Ramos (cell line): ENCODE data around the gene SSTR1.

Source experiments
- in situ Hi-C: fragments of 300-500 bp; cut with MboI; formaldehyde crosslinking; loops from one replicate; pipeline ENCODE4 v1.14.3; 2022; ENCODE audit warnings: low sequenced_read_pairs; ENCODE audit not compliant: unreplicated experiment

Gene SSTR1

DNA sequence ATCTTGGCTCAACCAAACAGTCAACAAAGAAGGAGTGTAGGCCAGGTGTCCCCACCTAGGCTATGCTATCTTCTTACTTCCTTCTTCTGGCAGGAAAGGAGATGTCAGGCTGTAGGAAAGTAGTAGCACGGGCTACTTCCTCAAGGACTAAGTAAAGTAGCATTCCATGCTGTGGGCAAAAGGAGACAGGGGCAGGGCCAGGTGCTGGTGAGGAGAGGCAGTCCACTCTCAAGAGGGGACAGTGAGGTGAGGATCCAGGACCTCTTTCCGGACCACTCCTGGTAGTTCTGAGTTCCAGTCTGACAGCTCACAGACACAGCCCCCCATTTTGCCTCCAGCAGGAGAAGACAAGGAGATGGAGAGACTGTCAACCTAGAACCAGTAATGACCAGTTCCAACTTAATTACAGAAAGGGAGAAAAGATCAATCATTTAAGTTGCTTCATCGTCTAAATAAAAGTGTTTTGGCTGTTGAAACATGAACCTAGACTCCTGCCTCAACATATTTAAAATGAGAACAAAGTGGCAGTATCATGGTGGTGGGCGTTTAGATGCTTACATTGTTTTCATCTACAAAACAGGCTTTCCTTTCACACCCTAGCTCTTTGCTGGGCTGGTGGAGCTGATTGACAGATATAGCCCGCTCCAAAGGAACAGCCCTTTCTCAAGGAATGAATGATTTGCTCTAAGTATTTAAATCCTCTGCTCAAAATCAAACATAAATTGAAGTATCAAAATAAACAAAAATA is 5.1 kb upstream of the SSTR1 start:
- in situ Hi-C loops = no loop called here

GRCh38 chr14:38203929-38204718 is 3.6 kb upstream of the SSTR1 start:
- in situ Hi-C loops = no loop called here

- in situ Hi-C loops = no loop called here
These were observed 3.0 kb upstream of the SSTR1 start for GRCh38 chr14:38204719-38205115.

GRCh38 chr14:38205119-38205813 is 2.4 kb upstream of the SSTR1 start:
- in situ Hi-C loops = no loop called here

DNA sequence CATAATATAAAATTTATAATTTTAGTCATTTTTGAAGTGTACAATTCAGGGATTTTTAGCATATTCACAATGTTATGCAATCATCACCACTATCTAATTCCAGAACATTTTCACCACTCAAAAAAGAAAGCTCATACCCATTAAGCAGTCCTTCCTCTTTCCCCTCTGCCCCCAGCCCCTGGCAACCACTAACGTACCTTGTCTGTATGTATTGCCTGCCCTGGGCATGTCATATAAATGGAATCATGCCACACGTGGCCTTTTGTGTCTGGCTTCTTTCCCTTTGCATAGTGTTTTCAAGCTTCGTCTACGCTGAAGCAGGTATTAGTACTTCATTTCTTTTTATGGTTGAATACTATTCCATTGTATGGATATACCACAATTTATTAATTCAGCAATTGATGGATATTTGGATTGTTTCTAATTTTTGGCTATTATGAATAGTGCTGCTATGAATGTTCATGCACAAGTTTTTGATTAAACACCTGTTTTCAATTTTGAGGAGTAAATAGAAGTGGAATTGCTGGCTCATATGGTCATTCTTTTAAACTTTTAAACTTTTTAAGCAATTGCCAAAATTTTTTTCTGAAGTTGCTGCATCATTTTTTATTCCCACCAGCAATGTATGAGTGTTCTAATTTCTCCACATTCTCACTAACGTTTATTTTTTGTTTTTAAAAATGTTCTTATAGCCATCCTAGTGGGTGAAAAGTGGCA is 1.6 kb upstream of the SSTR1 start:
- in situ Hi-C loops = no loop called here

DNA sequence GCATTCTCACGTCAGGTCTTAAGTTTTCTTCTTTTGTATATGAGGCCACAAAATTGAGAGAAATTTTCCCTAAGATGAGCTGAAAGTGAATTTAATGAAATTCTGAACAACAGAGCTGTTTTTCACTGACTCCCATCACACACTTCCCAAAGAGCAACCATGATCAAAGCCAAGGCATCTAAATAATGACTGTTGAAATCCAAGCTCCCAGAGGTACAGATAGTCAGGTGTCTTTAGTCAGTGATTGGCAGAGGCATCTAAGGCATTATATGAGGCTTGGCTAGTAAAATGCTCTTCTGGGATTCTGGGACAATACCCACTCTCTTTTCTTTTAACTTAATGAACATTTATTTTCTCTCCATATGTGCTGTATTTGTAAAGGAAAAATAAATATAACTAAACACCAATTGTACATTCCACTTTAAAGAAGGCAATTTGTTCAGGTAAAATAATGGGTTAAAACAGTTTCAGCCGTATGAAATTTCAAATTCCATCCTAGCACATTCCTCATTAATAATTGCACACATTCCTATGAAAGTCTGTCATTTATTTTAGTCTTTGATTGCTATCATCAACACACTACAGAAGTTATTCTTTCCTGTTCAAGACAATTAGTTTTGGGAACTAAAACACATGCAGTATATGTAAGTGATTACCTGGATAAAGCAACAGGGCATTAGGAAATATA is 871 bp upstream of the SSTR1 start:
- in situ Hi-C loops = no loop called here

GRCh38 chr14:38207377-38207735 is 348 bp upstream of the SSTR1 start:
- in situ Hi-C loops = no loop called here

DNA sequence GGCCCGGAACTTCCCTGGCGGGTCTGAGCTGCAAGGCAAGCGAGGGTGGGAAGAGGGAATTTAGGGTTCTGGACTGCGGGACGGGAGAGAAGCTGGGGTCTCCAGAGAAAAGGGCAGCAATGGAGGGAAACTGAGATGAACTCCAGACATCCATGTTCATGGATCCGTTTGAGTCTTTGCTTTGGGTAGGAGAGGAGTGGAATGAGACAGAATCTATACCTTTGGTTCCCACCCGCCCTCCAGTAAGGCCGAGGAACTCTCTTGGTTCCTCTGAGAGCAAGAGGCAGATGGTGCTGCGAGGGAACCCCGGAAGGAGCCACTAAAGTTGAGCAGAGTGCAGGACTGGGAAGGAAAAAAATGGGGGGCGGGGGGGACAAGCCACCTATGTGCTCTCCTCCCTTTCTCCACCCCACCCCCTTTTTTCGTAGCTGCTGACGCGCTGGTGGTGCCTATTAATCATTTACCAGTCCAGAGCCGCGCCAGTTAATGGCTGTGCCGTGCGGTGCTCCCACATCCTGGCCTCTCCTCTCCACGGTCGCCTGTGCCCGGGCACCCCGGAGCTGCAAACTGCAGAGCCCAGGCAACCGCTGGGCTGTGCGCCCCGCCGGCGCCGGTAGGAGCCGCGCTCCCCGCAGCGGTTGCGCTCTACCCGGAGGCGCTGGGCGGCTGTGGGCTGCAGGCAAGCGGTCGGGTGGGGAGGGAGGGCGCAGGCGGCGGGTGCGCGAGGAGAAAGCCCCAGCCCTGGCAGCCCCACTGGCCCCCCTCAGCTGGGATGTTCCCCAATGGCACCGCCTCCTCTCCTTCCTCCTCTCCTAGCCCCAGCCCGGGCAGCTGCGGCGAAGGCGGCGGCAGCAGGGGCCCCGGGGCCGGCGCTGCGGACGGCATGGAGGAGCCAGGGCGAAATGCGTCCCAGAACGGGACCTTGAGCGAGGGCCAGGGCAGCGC is 1.2 kb downstream of the SSTR1 start:
- in situ Hi-C loops = no loop called here

DNA sequence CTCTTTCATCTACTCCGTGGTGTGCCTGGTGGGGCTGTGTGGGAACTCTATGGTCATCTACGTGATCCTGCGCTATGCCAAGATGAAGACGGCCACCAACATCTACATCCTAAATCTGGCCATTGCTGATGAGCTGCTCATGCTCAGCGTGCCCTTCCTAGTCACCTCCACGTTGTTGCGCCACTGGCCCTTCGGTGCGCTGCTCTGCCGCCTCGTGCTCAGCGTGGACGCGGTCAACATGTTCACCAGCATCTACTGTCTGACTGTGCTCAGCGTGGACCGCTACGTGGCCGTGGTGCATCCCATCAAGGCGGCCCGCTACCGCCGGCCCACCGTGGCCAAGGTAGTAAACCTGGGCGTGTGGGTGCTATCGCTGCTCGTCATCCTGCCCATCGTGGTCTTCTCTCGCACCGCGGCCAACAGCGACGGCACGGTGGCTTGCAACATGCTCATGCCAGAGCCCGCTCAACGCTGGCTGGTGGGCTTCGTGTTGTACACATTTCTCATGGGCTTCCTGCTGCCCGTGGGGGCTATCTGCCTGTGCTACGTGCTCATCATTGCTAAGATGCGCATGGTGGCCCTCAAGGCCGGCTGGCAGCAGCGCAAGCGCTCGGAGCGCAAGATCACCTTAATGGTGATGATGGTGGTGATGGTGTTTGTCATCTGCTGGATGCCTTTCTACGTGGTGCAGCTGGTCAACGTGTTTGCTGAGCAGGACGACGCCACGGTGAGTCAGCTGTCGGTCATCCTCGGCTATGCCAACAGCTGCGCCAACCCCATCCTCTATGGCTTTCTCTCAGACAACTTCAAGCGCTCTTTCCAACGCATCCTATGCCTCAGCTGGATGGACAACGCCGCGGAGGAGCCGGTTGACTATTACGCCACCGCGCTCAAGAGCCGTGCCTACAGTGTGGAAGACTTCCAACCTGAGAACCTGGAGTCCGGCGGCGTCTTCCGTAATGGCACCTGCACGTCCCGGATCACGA is 2.2 kb downstream of the SSTR1 start:
- in situ Hi-C loops = no loop called here

DNA sequence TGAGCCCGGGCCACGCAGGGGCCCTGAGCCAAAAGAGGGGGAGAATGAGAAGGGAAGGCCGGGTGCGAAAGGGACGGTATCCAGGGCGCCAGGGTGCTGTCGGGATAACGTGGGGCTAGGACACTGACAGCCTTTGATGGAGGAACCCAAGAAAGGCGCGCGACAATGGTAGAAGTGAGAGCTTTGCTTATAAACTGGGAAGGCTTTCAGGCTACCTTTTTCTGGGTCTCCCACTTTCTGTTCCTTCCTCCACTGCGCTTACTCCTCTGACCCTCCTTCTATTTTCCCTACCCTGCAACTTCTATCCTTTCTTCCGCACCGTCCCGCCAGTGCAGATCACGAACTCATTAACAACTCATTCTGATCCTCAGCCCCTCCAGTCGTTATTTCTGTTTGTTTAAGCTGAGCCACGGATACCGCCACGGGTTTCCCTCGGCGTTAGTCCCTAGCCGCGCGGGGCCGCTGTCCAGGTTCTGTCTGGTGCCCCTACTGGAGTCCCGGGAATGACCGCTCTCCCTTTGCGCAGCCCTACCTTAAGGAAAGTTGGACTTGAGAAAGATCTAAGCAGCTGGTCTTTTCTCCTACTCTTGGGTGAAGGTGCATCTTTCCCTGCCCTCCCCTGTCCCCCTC is 3.0 kb downstream of the SSTR1 start:
- in situ Hi-C loops = no loop called here

DNA sequence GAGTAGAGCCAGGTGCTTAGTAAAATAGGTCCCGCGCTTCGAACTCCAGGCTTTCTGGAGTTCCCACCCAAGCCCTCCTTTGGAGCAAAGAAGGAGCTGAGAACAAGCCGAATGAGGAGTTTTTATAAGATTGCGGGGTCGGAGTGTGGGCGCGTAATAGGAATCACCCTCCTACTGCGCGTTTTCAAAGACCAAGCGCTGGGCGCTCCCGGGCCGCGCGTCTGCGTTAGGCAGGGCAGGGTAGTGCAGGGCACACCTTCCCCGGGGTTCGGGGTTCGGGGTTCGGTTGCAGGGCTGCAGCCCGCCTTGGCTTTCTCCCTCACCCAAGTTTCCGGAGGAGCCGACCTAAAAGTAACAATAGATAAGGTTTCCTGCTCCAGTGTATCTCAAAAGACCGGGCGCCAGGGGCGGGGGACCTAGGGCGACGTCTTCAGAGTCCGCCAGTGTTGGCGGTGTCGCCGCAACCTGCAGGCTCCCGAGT is 3.6 kb downstream of the SSTR1 start:
- in situ Hi-C loops = no loop called here

DNA sequence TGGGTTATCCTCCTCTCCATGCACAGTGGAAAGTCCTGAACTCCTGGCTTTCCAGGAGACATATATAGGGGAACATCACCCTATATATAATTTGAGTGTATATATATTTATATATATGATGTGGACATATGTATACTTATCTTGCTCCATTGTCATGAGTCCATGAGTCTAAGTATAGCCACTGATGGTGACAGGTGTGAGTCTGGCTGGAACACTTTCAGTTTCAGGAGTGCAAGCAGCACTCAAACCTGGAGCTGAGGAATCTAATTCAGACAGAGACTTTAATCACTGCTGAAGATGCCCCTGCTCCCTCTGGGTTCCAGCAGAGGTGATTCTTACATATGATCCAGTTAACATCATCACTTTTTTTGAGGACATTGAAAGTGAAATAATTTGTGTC is 4.4 kb downstream of the SSTR1 start:
- in situ Hi-C loops = no loop called here

- in situ Hi-C loops = no loop called here
These were observed 5.3 kb downstream of the SSTR1 start for GRCh38 chr14:38213001-38213400.

DNA sequence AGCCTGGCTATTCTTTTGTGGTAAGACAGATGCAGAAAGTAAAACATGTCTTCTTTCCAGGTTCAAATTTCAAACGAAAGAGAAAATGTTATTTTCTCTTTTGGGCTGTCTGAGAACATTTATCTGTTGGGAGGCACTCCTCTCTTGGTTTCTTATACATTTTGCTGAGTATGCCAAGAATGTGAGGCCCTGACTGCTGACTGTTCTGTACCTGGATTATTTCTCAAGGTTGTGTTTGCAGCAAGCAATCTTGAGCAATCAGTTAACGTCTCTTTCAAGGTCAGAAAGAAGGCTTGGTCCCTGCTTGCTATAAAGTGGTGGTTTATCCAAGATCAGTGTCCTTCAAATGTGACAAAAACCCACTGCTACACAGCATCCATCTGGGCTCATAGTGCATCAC is 9.8 kb downstream of the SSTR1 start:
- in situ Hi-C loops = no loop called here

DNA sequence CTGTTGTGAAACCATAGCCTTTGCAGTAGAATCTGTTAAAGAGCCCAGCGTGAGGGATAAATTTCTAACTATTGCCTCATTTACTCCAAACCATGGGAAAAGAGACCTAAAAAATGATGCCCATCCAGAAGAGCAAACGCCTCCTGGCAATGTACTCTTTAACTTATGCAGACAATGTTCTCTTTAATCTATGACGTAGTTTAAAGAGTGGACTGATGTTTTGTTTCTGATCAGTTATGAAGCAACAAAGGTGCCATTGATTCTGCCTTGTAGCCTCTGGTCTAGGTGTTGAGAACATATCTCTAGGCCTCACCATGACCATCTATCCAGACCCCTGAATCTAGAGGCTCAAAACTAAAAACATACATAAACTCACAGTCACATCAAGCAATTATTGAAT is 13.4 kb downstream of the SSTR1 start:
- in situ Hi-C loops = no loop called here

DNA sequence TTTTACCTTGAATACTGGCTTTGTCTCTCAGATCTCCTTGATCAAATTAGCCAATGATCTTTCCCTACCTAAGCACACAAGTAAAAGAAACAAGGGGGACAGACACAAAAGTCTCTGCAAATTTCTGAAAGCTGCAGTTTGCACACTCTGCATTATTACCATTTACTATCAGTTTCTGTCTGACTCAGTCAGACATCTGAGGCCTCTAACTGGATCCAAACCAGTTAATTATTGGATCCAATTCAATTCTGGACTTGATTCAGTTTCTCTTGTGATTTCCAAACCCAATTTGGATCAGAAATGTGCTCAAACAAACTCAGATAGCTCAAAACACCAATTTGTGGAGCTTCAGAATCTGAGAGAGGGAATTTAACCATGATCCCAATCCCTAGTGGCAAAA is 16.6 kb downstream of the SSTR1 start:
- in situ Hi-C loops = no loop called here

DNA sequence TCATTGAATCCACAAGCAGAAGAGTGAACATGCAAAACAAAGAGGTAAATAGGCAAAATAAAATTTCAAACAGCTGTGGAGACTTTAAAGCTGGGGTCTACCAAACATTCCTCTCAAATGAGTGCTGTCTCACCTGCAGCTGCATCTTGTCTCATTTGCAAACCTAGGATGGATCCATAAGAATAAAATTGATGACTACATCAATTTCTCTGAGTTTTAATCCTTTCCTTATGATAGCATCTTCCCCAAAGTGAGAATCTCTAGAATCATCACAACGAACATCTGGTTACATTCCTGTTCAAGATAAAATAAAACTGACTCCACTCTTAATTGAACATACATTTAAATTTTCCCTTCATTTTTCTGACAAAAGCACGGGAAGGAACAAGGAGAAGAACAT is 18.2 kb downstream of the SSTR1 start:
- in situ Hi-C loops = no loop called here
